GM12878 (cell line): ENCODE data around the gene PCCA. TPM values are rescaled to one million over a fixed set of nuclear protein-coding genes. Genes with fewer than 3 reads are reported as not detected.

Experiments
- ATAC-seq: fragments of 200-7000 bp; cut with Tn5 transposase; 3 replicates; pipeline ENCODE4 v1.9.1; 2020; ENCODE audit warnings: mild to moderate bottlenecking, moderate library complexity
- BruUV-seq: library from RNA; stranded (reverse); fragments of 400-500 nt; replicated peaks from 2 replicates; lab custom pipeline; 2021; lab: Mats Ljungman, UMichigan
- CTCF ChIA-PET: fragments of 300-600 bp; sonication (Branson Sonifier 250); formaldehyde crosslinking; extraction: SDS; loops from one replicate; lab custom pipeline; 2021; ENCODE audit warnings: inconsistent platforms; lab: Yijun Ruan, JAX
- POLR2A ChIA-PET: fragments of 350-600 bp; formaldehyde crosslinking; extraction: SDS; loops from one replicate; lab custom pipeline; 2021; ENCODE audit warnings: inconsistent platforms; lab: Charles Lee
- RAD21 ChIA-PET: fragments of 300-600 bp; sonication (Branson Sonifier 250); formaldehyde crosslinking; loops from one replicate; lab custom pipeline; 2023; ENCODE audit warnings: antibody characterized with exemption; ENCODE audit not compliant: unreplicated experiment; lab: Charles Lee
- SMC1A ChIA-PET: fragments of 300-600 bp; sonication (Branson Sonifier 250); formaldehyde crosslinking; loops from one replicate; lab custom pipeline; 2023; ENCODE audit not compliant: unreplicated experiment, uncharacterized antibody; lab: Charles Lee
- DNase-seq: peaks from one replicate; pipeline ENCODE4 v3.0.0-alpha.2; 2011; ENCODE audit warnings: low read depth, low spot score
- FAIRE-seq: peaks from 3 replicates; lab custom pipeline; 2011; peaks lifted over from hg19 to GRCh38; lab: Jason Lieb, UNC
- H2AFZ ChIP-seq: 2 replicates; pipeline ENCODE4 v1.6.0; 2011; ENCODE audit warnings: low read depth, low read length, control low read depth; ENCODE audit not compliant: control insufficient read depth
- H3K27ac ChIP-seq: 2 replicates; pipeline ENCODE4 v1.5.1; 2011; ENCODE audit warnings: control low read depth; ENCODE audit not compliant: control insufficient read depth, insufficient read depth
- H3K27me3 ChIP-seq, 2 experiments: replicated peaks in 1 of 2; 2 replicates each; pipeline versions ENCODE4 v1.6.0 to v1.6.1; 2011; ENCODE audit warnings: low read length in 1 of 2; ENCODE audit not compliant: control insufficient read depth in 2 of 2, insufficient read depth in 2 of 2
- H3K36me3 ChIP-seq, 2 experiments: 2 replicates each; pipeline ENCODE4 v1.5.1; 2011; ENCODE audit warnings: low read length in 1 of 2; ENCODE audit not compliant: control insufficient read depth in 2 of 2, insufficient read depth in 2 of 2
- H3K4me1 ChIP-seq: 2 replicates; pipeline ENCODE4 v1.6.1; 2011; ENCODE audit warnings: mild to moderate bottlenecking, low read length, moderate library complexity, mixed read lengths; ENCODE audit not compliant: control insufficient read depth, insufficient read depth
- H3K4me2 ChIP-seq: 2 replicates; pipeline ENCODE4 v1.6.0; 2011; ENCODE audit warnings: control low read depth; ENCODE audit not compliant: control insufficient read depth, insufficient read depth
- H3K4me3 ChIP-seq: fragments of 200-600 bp; sonication (generic); 2 replicates; pipeline ENCODE4 v1.5.1; 2016
- H3K79me2 ChIP-seq: 2 replicates; pipeline ENCODE4 v1.6.0; 2011; ENCODE audit warnings: low read length; ENCODE audit not compliant: control insufficient read depth, insufficient read depth
- H3K9ac ChIP-seq: 2 replicates; pipeline ENCODE4 v1.8.0; 2011; ENCODE audit warnings: low read length, control low read depth, mixed read lengths; ENCODE audit not compliant: control insufficient read depth, insufficient read depth
- H3K9me3 ChIP-seq: replicated peaks from 3 replicates; pipeline ENCODE4 v1.5.1; 2011; ENCODE audit warnings: mild to moderate bottlenecking, low read length; ENCODE audit not compliant: control insufficient read depth, insufficient read depth
- H4K20me1 ChIP-seq: 2 replicates; pipeline ENCODE4 v1.6.0; 2011; ENCODE audit not compliant: control insufficient read depth, insufficient read depth
- CHD2 ChIP-seq: IDR thresholded peaks from 2 replicates; pipeline ENCODE4 v1.6.1; 2011; ENCODE audit warnings: low read depth, low read length, improper control_type of control experiment, borderline replicate concordance
- NBN ChIP-seq: fragments of 450-650 bp; IDR thresholded peaks from 2 replicates; pipeline ENCODE4 v1.6.1; 2016
- NR2C1 ChIP-seq: fragments of 450-650 bp; IDR thresholded peaks from 2 replicates; pipeline ENCODE4 v1.6.1; 2017; ENCODE audit warnings: antibody characterized with exemption, mild to moderate bottlenecking, moderate library complexity
- POLR2AphosphoS2 ChIP-seq: IDR thresholded peaks from 2 replicates; pipeline ENCODE4 v1.6.1; 2011; ENCODE audit warnings: low read depth, mild to moderate bottlenecking, low read length, improper control_type of control experiment, moderate library complexity
- RBBP5 ChIP-seq: fragments of 200-600 bp; sonication (generic); conservative IDR thresholded peaks from 2 replicates; pipeline ENCODE4 v1.6.1; 2016
- RFX5 ChIP-seq: IDR thresholded peaks from 2 replicates; pipeline ENCODE4 v1.6.1; 2011; ENCODE audit warnings: low read depth, low read length, improper control_type of control experiment
- RUNX3 ChIP-seq: IDR thresholded peaks from 2 replicates; pipeline ENCODE4 v1.6.1; 2012; ENCODE audit warnings: low read length, inconsistent platforms
- YBX1 ChIP-seq: fragments of 450-650 bp; IDR thresholded peaks from 2 replicates; pipeline ENCODE4 v1.6.1; 2016; ENCODE audit warnings: antibody characterized with exemption
- WGBS: methylation state at CpG from one replicate; pipeline ENCODE4 v1.1.6; 2016; ENCODE audit warnings: low lambda C conversion rate; ENCODE audit not compliant: insufficient replicate concordance, insufficient coverage; ENCODE audit errors: missing lambda C conversion rate; 5-methylcytosine and 5-hydroxymethylcytosine counted together
- in situ Hi-C: fragments of 300-500 bp; cut with MboI; formaldehyde crosslinking; loops from 9 replicates; pipeline ENCODE4 v1.14.3; 2018; ENCODE audit warnings: mixed read lengths
- intact Hi-C: fragments of 100-400 bp; cut with micrococcal nuclease; formaldehyde crosslinking; loops from one replicate; pipeline ENCODE4 v1.14.2; 2022; ENCODE audit not compliant: unreplicated experiment
- polyA plus RNA-seq, 11 experiments: library from polyadenylated mRNA; depleted of rRNA in 4 of 11; unstranded in 6 of 11; stranded (reverse) in 5 of 11; fragments of >200 nt; fragmentation: Nextera tagmentation in 4 of 11; fragmentation: Illumina TruSeq in 1 of 11; extraction: Ambion mirVana in 4 of 11; extraction: Trizol in 1 of 11; gene quantifications; 1 replicate in 1 of 11; 2 replicates in 10 of 11; pipeline versions ENCODE4 v1.2.1 to v1.2.3, GENCODE V29; 2011 to 2016; ENCODE audit warnings: inconsistent platforms in 2 of 11, missing spikeins in 2 of 11, low read depth in 1 of 11
- total RNA-seq, 4 experiments: library from RNA; depleted of rRNA in 3 of 4; stranded (reverse); fragments of >200 nt in 3 of 4; fragmentation: Illumina TruSeq in 1 of 4; extraction: Trizol in 1 of 4; gene quantifications; 2 replicates each; pipeline versions ENCODE4 v1.2.1 to v1.2.3, GENCODE V29; 2013 to 2021
- TF ChIP-seq, protein P1 (sequence below): fragments of 450-650 bp; IDR thresholded peaks from 2 replicates; pipeline ENCODE4 v1.6.1; 2017; ENCODE audit warnings: mild to moderate bottlenecking, moderate library complexity
- TF ChIP-seq, protein P2 (sequence below): IDR thresholded peaks from 2 replicates; pipeline ENCODE4 v1.6.1; 2012; ENCODE audit warnings: low read depth, low read length, improper control_type of control experiment
- TF ChIP-seq, protein P3 (sequence below): fragments of 450-650 bp; conservative IDR thresholded peaks from 2 replicates; pipeline ENCODE4 v1.6.1; 2017; ENCODE audit warnings: mild to moderate bottlenecking, moderate library complexity

The PCCA gene
- total and polyA plus RNA-seq, 10 of the 15 experiments (the other 5 are each of a cell fraction or from before 2014, with no cell fraction given) = 5.9 to 18.2 (median 12.4) TPM

GRCh38 chr13:100476963-100477362 is 388.1 kb downstream of the PCCA start:
- ATAC-seq (no peak), FAIRE-seq (no peak)
- H3K9ac ChIP-seq = no peak overlapping the region
- WGBS = 98% methylated on average over 5 of the region's 5 CpGs
- ChIA-PET CTCF (no interaction called here), SMC1A (no interaction called here)
- in situ Hi-C loops = no loop called here
- H2AFZ ChIP-seq = no peak overlapping the region
- H4K20me1 ChIP-seq = no peaks in the 10 kb centered on the region
- TF ChIP-seq NR2C1 (no peak), RFX5 (no peak), RUNX3 (no peak), CHD2 (no peak), RBBP5 (no peak), YBX1 (no peak), POLR2AphosphoS2 (no peak), NBN (no peak)
- TF ChIP-seq, protein P1, sequence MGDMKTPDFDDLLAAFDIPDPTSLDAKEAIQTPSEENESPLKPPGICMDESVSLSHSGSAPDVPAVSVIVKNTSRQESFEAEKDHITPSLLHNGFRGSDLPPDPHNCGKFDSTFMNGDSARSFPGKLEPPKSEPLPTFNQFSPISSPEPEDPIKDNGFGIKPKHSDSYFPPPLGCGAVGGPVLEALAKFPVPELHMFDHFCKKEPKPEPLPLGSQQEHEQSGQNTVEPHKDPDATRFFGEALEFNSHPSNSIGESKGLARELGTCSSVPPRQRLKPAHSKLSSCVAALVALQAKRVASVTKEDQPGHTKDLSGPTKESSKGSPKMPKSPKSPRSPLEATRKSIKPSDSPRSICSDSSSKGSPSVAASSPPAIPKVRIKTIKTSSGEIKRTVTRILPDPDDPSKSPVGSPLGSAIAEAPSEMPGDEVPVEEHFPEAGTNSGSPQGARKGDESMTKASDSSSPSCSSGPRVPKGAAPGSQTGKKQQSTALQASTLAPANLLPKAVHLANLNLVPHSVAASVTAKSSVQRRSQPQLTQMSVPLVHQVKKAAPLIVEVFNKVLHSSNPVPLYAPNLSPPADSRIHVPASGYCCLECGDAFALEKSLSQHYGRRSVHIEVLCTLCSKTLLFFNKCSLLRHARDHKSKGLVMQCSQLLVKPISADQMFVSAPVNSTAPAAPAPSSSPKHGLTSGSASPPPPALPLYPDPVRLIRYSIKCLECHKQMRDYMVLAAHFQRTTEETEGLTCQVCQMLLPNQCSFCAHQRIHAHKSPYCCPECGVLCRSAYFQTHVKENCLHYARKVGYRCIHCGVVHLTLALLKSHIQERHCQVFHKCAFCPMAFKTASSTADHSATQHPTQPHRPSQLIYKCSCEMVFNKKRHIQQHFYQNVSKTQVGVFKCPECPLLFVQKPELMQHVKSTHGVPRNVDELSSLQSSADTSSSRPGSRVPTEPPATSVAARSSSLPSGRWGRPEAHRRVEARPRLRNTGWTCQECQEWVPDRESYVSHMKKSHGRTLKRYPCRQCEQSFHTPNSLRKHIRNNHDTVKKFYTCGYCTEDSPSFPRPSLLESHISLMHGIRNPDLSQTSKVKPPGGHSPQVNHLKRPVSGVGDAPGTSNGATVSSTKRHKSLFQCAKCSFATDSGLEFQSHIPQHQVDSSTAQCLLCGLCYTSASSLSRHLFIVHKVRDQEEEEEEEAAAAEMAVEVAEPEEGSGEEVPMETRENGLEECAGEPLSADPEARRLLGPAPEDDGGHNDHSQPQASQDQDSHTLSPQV = no peak
- TF ChIP-seq, protein P2, sequence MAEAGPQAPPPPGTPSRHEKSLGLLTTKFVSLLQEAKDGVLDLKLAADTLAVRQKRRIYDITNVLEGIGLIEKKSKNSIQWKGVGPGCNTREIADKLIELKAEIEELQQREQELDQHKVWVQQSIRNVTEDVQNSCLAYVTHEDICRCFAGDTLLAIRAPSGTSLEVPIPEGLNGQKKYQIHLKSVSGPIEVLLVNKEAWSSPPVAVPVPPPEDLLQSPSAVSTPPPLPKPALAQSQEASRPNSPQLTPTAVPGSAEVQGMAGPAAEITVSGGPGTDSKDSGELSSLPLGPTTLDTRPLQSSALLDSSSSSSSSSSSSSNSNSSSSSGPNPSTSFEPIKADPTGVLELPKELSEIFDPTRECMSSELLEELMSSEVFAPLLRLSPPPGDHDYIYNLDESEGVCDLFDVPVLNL = no peak
- TF ChIP-seq, protein P3, sequence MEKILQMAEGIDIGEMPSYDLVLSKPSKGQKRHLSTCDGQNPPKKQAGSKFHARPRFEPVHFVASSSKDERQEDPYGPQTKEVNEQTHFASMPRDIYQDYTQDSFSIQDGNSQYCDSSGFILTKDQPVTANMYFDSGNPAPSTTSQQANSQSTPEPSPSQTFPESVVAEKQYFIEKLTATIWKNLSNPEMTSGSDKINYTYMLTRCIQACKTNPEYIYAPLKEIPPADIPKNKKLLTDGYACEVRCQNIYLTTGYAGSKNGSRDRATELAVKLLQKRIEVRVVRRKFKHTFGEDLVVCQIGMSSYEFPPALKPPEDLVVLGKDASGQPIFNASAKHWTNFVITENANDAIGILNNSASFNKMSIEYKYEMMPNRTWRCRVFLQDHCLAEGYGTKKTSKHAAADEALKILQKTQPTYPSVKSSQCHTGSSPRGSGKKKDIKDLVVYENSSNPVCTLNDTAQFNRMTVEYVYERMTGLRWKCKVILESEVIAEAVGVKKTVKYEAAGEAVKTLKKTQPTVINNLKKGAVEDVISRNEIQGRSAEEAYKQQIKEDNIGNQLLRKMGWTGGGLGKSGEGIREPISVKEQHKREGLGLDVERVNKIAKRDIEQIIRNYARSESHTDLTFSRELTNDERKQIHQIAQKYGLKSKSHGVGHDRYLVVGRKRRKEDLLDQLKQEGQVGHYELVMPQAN = no peak
- TF ChIP-seq, all 136 proteins: peak for 0
- ChIA-PET RAD21 (no interaction called here), POLR2A (interaction anchor here (0.6 kb wide), 1 partner anchor 163 kb away, joined by 3 read pairs; no protein-coding TSS in a partner anchor)
- no peak for DNase-seq
- no TSS peak for BruUV-seq
- Histone ChIP-seq H3K4me1 (no peaks in the 10 kb centered on the region), H3K27me3 (no peaks in the 10 kb centered on the region), H3K9me3 (no peaks in the 10 kb centered on the region), H3K27ac (no peak overlapping the region), H3K4me2 (no peak overlapping the region), H3K36me3 (no peaks in the 10 kb centered on the region), H3K79me2 (no peaks in the 10 kb centered on the region), H3K4me3 (no peak overlapping the region)
- intact Hi-C loops = no loop called here
